Measurements from ENCODE around the gene ZNF516.

ZNF516 gene

GRCh38 chr18:76452357-76452756 is 42.7 kb downstream of the ZNF516 start:
- DNase-seq = no peak

- DNase-seq = no peak
These were observed 43.4 kb downstream of the ZNF516 start for GRCh38 chr18:76451396-76452331.

- DNase-seq = no peak
These were observed 44.3 kb downstream of the ZNF516 start for GRCh38 chr18:76450452-76451395.

GRCh38 chr18:76449111-76449453 is 46.0 kb downstream of the ZNF516 start:
- DNase-seq = no peak

GRCh38 chr18:76448256-76449110 is 46.6 kb downstream of the ZNF516 start:
- peak in 1 of 2 donors; percentile 21 for DNase-seq

- DNase-seq = no peak
These were observed 47.7 kb downstream of the ZNF516 start for GRCh38 chr18:76447258-76447890.

GRCh38 chr18:76446321-76447257 is 48.5 kb downstream of the ZNF516 start:
- no peak for DNase-seq

- no peak for DNase-seq
These were observed 49.3 kb downstream of the ZNF516 start for GRCh38 chr18:76445741-76446232.

- DNase-seq = no peak
These were observed 49.8 kb downstream of the ZNF516 start for GRCh38 chr18:76445275-76445674.

- no peak for DNase-seq
These were observed 50.5 kb downstream of the ZNF516 start for GRCh38 chr18:76444446-76445105.

GRCh38 chr18:76443519-76444445 is 51.3 kb downstream of the ZNF516 start:
- DNase-seq = no peak

- DNase-seq = no peak
These were observed 52.5 kb downstream of the ZNF516 start for GRCh38 chr18:76442413-76443171.

- no peak for DNase-seq
These were observed 53.2 kb downstream of the ZNF516 start for GRCh38 chr18:76441668-76442412.

GRCh38 chr18:76441002-76441667 is 53.9 kb downstream of the ZNF516 start:
- no peak for DNase-seq

- DNase-seq = no peak
These were observed 57.1 kb downstream of the ZNF516 start for GRCh38 chr18:76437910-76438309.

- no peak for DNase-seq
These were observed 58.0 kb downstream of the ZNF516 start for GRCh38 chr18:76437011-76437410.

GRCh38 chr18:76436342-76436741 is 58.7 kb downstream of the ZNF516 start:
- no peak for DNase-seq

Measured in CD4-positive, alpha-beta T cell treated with Interleukin-1 beta for 1 hour (primary cell).